GM21717 (cell line): ENCODE data around the gene KATNAL1.
"Not testable (repeated sequence)": the region's sequence is repeated elsewhere in the genome, so short reads cannot be mapped to it uniquely, and the experiment has no call there.

ENCODE experiments used
- ATAC-seq: cut with Tn5 transposase; IDR thresholded peaks from one replicate; pipeline ENCODE4 v1.9.1; 2021; ENCODE audit warnings: mild to moderate bottlenecking, moderate library complexity; ENCODE audit not compliant: unreplicated experiment

KATNAL1 gene

DNA sequence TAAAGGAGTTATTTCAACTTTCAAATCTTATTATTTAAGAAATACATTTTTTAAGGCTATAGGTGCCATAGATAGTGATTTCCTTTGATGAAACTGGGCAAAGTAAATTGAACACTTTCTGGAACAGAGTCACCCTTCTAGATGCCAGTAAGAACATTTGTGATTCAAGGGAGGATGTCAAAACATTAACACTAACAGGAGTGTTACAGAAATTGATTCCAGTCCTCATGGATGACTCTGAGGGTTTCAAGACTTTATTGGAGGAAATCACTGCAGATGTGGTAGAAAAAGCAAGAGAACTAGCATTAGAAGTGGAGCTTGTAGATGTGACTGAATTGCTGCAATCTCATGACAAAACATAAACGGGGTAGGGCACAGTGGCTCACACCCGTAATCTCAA, 12.2 kb downstream of the KATNAL1 start:
- no peak for ATAC-seq

DNA sequence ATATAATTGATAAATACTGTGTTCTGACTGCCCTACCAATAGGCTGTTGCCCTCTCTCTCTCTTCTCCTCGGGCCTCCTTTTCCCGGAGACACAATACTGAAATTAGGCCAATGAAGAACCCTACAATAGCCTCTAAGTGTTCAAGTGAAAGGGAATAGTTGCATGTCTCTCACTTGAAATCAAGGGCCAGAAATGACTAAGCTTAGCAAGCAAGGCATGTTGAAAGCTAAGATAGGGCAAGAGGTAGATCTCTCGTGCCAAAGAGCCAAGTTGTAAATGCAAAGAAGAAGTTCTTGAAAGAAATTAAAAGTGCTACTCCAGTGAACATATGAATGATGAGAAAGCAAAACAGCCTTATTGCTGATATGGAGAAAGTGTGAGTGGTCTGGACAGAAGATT, 13.3 kb downstream of the KATNAL1 start:
- no peak for ATAC-seq

DNA sequence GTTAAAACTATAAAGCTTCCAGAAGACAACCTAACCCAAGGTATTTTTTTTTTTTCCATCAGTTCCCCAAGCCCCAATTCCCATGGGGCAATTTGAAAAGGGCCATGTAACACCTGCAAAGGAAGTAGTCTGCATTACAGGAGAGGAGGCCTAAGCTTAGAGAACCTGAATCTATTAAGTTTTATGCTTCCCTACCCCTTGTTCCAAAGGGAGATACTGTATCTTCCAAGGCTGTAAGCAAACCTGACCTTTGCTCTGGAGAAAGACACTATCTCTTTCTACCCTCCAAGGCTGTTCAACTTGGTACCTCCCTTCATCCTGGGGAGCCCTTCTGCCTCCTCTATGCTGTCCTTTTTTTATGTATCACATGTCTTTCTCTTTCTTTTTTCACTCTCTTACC, 15.0 kb downstream of the KATNAL1 start:
- no peak for ATAC-seq

DNA sequence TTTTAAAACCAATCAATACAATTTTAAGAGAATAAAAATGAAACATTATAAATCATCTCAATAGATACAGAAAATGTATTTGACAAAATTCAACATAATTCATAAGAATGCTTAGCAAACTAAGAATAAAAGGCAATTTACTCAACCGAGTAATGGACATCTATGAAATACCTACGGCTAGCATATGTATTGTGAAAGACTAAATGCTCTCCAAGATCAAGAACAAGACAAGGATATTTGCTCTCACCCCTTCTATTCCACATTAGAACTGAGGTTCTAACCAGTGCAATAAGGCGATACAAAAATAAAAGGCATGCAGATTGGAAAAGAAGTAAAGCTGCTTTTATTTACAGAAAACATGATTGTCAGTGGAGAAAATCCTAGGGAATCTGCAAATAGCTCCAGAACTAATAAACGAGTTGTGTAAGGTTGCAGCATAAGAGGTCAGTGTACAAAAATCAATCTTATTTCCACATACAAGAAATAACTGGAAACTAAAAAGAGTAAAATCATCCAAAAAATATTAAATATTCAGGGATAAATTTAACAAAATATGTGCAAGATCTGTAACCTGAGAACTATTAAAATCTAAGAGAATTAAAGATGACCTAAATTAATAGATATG, 16.4 kb downstream of the KATNAL1 start:
- ATAC-seq: no peak

DNA sequence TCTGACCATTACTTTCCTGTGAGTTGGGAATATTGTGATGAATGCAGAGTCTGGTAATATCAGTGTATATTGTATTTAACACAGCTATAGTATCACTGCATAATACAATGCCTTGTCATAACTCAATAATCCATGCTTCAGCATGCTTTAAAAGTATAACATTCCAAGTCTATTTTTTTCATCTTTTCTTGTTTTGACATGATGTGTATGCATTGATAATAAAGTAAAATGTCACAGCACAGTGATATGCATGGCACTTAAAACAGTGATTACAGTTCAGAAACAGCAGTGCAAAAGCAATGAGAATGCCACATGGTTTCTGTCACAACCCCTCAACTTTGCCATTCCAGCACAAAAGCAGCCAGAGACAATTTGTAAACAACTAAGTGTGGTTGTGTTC, 17.8 kb downstream of the KATNAL1 start:
- no peak for ATAC-seq

DNA sequence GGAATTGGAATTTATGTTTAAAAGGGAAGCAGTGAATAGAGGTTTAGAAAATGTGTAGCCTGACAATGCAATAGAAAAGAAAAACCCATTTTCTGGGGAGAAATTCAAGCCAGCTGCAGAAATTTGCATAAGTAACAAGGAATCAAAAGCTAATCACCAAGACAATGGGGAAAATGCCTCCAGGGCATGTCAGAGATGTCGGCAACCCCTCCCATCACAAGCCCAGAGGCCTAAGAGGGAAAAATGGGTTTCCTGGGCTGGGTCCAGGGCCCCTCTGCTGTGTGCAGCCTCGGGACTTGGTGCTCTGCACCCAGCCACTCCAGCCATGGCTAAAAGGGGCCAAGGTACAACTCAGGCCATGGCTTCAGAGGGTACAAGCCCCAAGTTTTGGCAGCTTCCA, 21.3 kb downstream of the KATNAL1 start:
- not testable (repeated sequence) for ATAC-seq

DNA sequence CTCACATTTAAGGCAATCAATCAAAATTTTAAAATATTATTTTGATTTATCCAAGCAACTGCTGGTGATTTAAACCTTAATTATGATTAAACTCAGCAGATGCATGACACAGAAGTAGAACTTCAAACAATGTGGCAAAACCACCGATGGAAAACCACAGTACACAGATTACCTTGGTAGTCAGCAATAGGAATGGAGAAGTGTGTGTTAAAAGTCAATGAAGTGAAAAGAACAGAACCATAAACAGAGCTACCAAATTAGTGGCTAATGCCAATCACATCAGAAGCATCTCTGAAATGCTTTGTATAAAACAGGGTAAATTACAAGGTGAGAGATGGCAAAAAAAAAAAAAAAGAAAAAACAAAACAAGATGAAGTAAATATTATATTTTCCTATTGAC, 31.2 kb downstream of the KATNAL1 start:
- ATAC-seq: no peak

DNA sequence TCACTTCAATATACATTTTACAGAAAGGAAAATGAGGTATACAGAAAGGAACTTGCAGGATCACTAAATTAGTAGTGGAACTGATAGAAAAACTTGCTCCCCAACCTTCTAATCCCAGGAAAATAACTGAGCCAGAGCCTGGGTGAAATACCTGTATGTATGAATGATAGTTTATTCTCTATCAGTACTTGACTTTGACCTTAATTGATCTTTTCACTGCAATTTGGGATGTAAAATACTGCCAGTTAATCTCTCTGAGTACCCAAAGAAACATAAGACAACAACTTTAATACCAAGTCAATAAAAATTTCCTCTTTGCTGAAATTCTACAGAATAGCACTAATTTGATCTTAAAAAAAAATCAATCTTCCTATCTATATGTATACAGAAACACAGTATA, 33.3 kb downstream of the KATNAL1 start:
- no peak for ATAC-seq

DNA sequence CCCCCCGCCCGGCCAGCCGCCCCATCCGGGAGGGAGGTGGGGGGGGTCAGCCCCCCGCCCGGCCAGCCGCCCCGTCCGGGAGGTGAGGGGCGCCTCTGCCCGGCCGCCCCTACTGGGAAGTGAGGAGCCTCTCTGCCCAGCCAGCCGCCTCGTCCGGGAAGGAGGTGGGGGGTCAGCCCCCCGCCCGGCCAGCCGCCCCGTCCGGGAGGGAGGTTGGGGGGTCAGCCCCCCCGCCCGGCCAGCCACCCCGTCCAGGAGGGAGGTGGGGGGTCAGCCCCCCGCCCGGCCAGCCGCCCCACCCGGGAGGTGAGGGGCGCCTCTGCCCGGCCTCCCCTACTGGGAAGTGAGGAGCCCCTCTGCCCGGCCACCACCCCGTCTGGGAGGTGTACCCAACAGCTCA, 37.3 kb downstream of the KATNAL1 start:
- ATAC-seq: not testable (repeated sequence)

DNA sequence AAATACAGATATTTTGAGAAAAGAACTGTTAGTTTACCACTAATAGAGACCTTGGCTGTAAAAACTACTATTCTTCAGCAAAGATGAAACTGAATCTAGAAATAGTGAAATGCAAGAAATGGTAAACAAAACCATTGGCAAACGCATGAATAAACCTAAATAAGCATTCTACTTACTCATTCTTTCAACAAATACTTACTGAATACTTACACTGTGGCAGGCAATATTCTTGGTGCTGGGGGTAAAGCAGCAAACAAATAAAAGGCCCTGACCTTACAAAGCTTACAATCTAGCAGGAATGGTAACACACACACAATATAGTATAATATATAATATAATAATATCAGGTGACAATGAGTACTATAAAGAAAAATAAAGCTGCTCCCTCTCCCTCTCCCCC, 38.7 kb downstream of the KATNAL1 start:
- ATAC-seq: no peak

DNA sequence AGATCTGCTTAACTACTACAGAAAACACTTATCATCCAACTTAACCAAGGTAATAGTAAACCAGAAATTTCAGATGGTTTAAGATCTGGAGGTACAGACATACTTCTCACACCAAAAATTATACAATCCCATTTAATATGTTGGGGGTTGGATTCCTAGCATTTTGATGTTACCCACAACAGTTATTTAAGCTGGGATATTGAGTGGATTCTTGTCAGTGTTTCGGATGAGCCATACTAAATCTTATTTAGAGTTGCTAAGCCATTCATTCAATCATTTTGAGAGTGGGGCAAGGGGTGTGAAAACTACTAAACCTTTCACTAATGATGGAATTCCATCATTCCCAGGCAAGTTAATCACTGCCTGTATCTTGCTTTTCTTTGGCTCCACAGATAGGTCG, 40.6 kb downstream of the KATNAL1 start:
- no peak for ATAC-seq

DNA sequence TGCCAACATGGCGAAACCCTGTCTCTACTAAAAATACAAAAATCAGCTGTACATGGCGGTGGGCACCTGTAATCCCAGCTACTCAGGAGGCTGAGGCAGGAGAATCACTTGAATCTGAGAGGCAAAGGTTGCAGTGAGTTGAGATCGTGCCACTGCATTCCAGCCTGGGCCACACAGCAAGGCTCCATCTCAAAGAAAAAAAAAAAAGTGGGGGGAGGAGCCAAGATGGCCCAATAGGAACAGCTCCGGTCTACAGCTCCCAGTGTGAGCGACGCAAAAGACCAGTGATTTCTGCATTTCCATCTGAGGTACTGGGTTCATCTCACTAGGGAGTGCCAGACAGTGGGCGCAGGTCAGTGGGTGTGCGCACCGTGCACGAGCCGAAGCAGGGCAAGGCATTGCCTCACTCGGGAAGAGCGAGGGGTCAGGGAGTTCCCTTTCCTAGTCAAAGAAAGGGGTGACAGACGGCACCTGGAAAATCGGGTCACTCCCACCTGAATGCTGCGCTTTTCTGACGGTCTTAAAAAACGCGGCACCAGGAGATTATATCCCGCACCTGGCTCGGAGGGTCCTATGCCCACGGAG, 48.1 kb downstream of the KATNAL1 start:
- ATAC-seq: not testable (repeated sequence)

DNA sequence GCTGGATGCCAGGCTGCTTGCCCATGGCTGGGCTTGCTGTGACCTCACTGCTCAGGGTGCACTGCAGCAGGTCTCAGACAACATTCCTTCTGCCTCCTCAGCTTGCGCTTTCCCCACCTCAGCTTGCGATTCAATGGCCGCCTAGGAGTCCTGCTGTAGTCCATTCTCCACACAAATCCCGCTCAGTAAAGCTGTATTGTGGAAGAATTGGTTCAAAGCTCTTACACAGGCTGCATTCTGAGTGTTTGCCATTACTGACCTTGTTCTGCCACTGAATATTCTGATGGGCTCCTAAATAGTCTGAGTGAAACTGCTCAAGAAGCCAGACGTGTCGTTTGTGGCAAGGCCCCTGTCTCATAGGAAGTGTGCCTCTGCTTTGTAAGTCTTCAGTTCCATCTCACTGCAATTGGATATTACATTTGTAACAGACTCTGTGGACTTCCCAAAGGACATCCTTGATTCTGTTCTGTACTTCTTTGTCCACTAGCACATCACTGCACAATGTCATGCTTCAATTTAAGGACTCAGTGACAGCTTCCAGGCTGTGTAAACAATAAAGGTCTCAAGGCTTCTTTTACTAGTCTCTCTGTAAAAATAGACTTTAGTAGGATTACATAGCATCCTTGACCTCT, 49.8 kb downstream of the KATNAL1 start:
- no peak for ATAC-seq

DNA sequence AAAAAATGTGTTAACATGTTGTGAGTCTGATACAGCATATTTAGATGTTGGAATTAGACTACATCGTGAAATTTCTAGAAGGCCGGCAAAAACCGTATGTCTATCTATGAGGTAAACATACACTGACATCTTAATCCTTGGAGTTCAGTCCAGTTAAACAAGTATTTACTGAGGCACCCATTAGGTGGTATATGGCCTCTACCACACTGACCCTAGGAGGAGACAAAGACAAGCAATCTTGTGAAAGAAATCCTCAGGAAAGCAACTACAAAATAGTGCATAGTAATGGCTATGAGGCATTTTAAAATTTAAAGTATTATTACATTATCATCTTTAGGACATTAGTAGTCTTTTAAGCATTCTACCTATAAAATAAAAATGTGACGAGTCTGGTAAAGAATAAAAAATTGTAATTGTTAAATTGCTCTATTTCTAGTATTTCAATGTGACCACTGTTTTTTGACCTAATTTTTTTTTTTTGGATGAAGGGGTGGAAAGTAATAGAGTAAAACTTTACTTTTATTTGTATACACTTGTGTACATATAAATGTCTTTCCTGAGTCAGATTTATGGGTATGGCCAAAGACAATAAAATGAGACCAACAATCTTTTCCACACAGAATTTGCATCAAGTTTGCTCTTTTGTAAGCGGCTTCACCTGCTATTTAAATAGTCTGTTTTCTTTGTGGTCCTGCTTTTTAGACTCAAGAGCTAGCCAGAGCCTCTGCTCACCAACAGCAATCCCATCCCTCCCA, 50.5 kb downstream of the KATNAL1 start:
- ATAC-seq: no peak

DNA sequence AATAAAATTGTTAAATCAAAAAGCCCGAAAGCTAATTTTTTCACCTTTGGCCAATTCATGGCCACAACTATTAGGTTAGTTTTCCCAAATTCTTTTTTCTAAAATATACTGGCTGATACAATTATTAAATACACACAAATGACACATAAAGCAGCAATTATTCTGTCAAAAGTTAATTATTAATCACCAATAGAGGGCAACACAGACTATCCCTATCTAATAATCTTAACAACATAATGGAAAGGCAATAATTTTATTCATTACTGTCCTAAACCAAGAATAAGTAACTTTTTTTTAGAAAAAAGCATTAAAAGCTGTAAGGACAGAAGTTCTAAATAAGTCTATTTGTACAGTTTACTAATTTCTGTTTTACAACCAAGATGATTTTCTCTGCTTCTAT, 51.7 kb downstream of the KATNAL1 start:
- no peak for ATAC-seq

DNA sequence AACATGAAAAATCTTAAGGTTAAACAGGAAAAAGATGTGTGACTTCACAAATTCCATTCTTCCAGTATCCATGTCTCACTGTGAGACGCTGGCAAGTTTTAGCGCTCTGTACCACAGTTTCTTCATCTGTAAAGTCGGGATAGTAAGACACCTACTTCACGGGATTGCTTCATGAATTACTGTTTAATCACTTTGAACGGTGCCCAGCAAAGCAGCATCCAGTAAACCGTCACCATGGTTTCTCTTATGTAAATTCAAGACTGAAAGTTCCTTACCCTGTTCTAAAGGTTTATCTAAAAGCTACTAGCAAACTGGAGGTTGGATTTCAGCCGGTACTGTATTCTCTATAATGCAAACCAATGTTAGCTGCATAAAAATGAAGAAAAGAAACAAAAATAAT, 53.5 kb downstream of the KATNAL1 start:
- no peak for ATAC-seq

DNA sequence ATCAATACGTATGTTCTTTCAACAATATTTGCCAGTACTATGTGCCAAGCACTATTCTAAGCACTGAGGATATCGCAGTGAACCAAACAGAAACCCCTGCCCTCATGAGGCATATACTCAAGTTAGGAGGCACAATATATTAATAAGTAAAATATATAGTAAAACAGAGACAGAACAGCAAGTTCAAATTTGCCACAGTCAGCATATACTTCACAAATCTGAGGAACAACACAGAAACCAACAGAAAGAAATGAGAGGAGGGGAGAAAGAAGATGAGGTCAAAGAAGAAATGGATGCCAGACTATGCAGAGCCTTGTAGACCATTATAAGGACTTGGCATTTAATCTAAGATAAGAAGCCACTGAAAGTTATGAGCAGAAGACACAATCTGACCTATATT, 59.9 kb downstream of the KATNAL1 start:
- no peak for ATAC-seq

DNA sequence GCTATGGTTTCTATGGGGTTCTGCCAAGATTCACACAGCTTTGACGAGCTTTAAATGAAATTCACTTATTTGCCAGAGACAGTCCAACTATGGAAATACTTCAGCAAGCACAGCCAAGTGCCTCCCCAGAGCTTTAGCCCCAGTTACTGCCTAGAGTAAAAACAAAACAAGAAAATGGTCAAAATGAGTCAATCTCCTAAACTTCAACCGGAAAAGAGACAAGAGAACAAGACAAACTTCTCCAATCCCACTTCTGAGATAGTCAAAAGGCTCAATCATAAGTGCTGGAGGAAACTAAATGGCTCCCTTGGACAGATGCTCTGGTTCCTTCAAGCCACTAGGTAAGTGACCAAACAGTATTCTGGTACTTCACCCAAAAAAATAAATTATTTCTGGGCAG, 65.8 kb downstream of the KATNAL1 start:
- no peak for ATAC-seq

DNA sequence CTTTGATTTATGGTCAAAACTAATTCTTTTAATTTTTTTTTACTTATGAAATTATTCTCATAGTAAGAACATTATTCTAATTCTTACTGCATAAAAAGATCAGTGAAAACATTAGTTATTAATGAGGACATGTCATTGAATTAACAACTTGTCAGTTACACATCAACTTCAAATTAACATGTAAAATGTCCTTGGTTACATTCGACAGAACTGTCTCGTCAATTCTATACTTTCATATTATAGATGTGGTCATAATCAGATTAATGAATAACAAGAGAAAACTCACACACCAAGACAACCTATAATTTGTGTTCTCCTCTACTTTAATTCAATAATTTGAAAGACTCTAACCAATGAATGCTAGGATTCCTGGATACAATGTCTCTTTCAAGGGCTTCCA, 66.7 kb downstream of the KATNAL1 start:
- ATAC-seq: no peak

DNA sequence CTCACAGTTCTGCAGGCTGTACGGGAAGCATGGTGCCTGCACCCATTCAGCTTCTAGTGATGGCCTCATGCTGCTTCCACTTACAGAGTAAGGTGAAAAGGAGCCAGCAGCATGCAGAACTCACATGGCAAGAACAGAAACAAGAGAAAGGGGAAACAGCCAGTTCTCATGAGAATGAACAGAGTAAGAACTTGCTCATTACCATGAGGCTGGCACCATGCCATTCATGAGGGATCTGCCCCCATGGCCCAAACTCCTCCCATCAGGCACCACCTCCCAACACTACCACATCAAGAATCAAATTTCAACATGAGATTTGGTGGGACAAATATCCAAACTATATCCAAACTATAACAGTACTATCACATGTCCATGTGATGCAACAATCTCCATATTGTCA, 72.1 kb downstream of the KATNAL1 start:
- ATAC-seq: no peak

DNA sequence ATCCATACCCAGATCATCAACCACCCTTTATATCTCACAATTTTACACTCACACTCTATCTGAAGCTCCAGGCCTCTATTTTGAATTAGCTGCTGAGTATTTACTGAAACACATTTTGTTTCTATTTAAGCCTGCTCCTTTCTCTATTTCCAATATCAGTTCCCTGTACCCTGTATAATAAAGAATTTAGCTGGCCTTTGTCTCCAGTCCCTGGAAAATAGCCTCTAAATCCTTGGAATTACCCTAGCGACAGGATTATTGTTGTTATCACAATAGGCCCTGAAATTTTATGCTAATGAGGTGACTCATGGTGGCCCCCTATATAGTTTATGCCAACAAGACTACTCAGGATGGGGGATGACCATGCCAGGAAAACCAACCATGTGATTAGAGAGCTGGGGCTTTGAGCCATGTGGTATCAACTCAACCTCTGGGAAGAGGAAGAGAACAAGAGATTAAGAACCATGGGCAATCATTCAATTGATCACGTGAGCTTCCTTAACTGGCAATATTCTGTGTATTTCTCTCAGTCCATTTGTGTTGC, 72.7 kb downstream of the KATNAL1 start:
- no peak for ATAC-seq

DNA sequence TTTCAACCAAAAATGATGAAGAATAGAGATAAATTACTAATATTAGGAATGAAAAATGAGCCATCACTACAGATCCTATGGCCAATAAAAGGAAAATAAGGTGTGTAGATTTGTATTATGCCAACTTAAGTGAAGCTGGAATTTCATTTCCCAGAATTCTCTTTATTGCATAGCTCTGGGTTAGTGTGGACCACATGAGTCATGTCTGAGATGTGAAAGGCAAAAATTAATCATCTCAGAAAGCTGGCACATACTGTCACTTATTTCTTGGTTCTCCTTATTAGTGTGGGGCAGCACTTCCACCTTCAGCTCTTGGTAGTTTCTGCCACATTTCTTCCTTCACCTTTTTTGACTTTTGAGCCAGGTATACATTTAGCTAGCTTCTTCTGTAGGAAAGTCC, 82.6 kb downstream of the KATNAL1 start:
- ATAC-seq: no peak
